ENCODE measurements around the gene MED20. TPM values are rescaled to one million over a fixed set of nuclear protein-coding genes. Genes with fewer than 3 reads are reported as not detected.

Gene MED20, protein sequence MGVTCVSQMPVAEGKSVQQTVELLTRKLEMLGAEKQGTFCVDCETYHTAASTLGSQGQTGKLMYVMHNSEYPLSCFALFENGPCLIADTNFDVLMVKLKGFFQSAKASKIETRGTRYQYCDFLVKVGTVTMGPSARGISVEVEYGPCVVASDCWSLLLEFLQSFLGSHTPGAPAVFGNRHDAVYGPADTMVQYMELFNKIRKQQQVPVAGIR
- 34.7 and 39.1 TPM in 2 replicates for total RNA-seq

DNA sequence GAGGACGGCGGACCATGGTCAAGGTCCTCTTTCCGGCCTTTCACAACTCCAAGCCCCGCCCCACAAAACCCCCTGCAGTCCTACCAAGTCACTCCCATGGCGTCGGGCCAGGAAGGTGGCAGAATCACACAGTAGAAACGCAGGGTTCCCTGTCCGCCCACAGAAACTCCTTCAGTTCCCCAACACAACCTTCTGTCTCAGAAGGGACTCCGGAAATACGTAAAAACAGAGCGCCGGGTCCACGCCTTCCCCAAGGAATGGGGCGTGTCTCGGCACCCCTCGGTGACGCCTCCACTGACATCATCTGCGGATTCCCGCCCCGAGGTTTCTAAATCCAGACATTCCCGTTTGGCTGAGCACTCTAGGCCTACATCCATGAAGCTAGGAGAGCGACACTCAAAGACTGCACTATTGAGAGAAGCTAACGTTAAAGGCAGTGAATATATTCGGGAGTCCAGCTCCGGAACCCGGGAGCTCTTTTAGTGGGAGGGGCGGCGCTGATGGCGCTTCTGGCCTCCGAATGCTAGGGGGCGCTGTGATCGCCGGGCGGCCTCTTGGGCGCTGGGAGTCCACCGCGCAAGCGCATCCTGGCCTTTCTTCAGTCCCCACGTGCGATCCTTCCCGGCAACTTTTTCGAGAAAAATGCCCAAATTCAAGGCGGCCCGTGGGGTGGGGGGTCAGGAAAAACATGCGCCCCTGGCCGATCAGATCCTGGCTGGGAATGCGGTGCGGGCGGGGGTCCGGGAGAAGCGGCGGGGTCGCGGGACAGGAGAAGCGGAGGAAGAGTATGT lies at the start of gene MED20, which contains the start of gene BYSL:
MED20 (minus strand) TSS at position 219 of the 791 bp plus-strand sequence; CDS start at position 98, 121 bp downstream.
BYSL (plus strand) TSS at position 579 of the 791 bp plus-strand sequence; CDS start at position 643, 64 bp downstream.

DNA sequence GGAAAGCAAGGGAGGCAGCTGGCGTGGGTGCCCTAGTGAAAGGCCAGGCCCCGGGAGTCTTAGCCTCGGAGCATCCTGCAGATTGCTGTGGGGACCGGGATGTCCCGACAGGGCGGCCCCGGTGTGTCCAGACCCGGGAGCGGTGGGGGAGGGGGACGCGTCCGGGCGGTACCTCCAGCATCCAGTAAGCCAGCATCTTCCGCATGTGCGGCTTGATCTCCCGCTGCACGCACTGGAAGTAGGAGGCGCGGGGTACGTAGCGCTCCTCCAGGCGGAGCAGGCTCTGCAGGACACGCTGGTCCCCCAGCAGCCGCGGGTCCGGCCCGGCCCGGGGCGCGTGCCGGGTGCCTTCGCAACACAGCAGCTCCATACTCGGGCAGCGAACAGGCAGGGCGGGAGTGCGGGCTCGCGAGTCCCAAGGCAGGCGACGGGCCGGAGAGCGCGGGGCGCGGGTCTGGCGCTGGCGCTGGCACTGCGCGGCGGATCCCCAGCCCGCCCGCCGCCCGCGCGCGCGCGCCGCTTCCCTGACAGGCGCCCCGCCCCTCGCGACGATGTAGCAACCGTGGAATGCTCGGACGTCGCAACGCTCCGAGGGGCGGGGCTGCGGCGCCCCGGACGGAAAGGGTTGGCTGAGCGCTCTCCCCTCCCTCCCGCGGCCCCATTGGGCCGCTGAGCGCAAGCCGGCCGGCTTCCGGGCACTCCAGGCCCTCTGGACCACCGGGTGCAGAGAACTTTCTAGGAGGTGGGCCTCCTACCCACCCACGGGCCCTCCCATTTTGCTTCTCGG lies 20.5 kb upstream of the MED20 start, which contains the start of gene CCND3:
CCND3 (minus strand) TSS at position 529 of the 787 bp plus-strand sequence; CDS start at position 370, 159 bp downstream.

DNA sequence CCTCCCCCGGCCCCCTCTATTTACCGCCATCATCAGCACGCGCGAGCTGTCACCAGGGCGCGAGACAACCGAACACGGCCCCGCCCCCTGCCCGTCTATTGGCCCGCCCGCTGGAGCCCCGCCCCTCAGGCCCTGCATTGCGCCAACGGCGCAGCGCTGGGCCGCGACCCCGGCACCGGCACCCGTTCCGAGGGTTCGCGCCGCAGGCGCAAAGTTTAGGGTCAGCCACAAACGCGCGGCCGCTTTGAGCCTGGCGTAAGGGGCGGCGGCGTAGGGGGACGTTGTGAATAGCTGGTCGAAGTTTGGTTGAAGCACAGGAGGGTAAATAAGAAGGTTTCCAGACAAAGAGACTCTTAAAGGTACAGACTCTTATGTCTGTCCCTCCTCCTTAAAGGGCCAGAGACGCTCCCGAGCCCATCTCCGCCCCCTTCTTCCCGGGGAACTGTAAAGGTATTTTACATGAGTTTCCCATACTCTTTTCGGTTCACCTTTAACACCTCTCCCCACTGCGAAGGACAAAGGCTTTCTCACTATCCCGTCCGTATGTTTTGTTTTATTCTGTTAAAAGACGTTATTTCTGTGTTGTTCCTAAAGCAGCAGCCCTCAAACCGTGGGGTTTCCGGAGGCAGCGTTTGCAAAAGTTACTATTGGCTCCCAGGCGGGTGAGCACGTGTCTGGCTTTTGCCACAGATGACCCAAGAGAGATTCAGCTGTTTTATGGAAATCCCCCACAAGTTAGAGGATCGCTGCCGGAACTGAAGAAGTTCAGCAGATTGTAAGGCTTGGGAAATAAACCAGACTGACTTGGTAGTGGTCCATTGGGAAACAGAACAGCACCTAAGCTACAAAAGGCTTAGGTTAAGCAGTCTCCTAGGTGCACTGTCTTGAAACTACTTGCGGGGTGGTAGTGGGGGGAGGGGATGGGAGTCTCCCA lies 25.4 kb downstream of the MED20 start, which contains the start of gene USP49:
USP49 (minus strand) TSS at position 76 of the 934 bp plus-strand sequence. CDS start 88,392 bp downstream, outside the sequence.

Small RNA genes lying within 50 kb of the gene (small RNA-seq; reads per million reads assigned to genes)
- gene RF00019 = not detected

Other genes starting within 250 kb of the MED20 start
- gene TFEB, start 185.5 kb downstream of the MED20 start, total RNA-seq = 8.1 and 9.2 TPM in 2 replicates
- not detected in 2 replicates for gene PGC, start 173.7 kb downstream of the MED20 start, total RNA-seq
- 1.5 and 2.8 TPM in 2 replicates for gene FRS3, start 141.2 kb downstream of the MED20 start, total RNA-seq
- not detected in 2 replicates for gene PRICKLE4, start 140.4 kb downstream of the MED20 start, total RNA-seq
- gene TOMM6, start 133.4 kb downstream of the MED20 start, total RNA-seq = 37.8 and 60.1 TPM in 2 replicates
- 2.8 and 3.7 TPM in 2 replicates for gene USP49, start 25.8 kb downstream of the MED20 start, total RNA-seq
- 10.1 and 17.0 TPM in 2 replicates for gene BYSL, start 360 bp upstream of the MED20 start, total RNA-seq
- 26.7 and 27.3 TPM in 2 replicates for gene CCND3, start 20.7 kb upstream of the MED20 start, total RNA-seq
- 13.7 and 15.3 TPM in 2 replicates for gene TAF8, start 129.4 kb upstream of the MED20 start, total RNA-seq
- 1.5 and 2.6 TPM in 2 replicates for gene C6orf132, start 221.5 kb upstream of the MED20 start, total RNA-seq

Data from hair follicle dermal papilla cell (primary cell).